Measurements from ENCODE around the gene TTLL5. TPM values are rescaled to one million over a fixed set of nuclear protein-coding genes. Genes with fewer than 3 reads are reported as not detected.

The TTLL5 gene
- total RNA-seq, 1 experiment from 2014 or later, result 35.7 TPM

- Mint-ChIP-seq H3K36me3 (ENCODE audit: insufficient read depth in 1 of 3, low read depth in 3 of 3) (peaks cover 0 to 6% (median 4%) of the 10 kb centered on the region in 3 experiments; a peak in 4 of 7 replicates), H3K4me1 (no peaks in the 10 kb centered on the region), H3K27me3 (ENCODE audit: low read depth) (no peaks in the 10 kb centered on the region), H3K4me3 (no peak overlapping the region), H3K27ac (no peak overlapping the region), H3K9me3 (no peaks in the 10 kb centered on the region)
- H2BK5ac ChIP-seq (ENCODE audit: insufficient read length, low read length), result no peak overlapping the region
- no peaks in the 10 kb centered on the region for H3K79me1 ChIP-seq (ENCODE audit: insufficient read depth, low read depth, low read length, poor library complexity, severe bottlenecking)
- no peak overlapping the region for H2BK20ac ChIP-seq (ENCODE audit: low read depth, low read length, poor library complexity, severe bottlenecking)
- H2AK5ac ChIP-seq (ENCODE audit: insufficient read length, low read length), result no peak overlapping the region
- H3K27me3 ChIP-seq (ENCODE audit: insufficient read depth, low read length), result no peaks in the 10 kb centered on the region
- H2AFZ ChIP-seq (ENCODE audit: low read length), result no peak overlapping the region
- H4K20me1 ChIP-seq (ENCODE audit: control insufficient read depth, insufficient read depth, insufficient read length), result no peaks in the 10 kb centered on the region
- H4K91ac ChIP-seq (ENCODE audit: insufficient read length, low read depth, low read length), result no peak overlapping the region
- H3K79me2 ChIP-seq (ENCODE audit: insufficient read depth, low read length), result no peaks in the 10 kb centered on the region
- H3K27ac ChIP-seq (ENCODE audit: insufficient read length, low read depth, low read length), result no peak overlapping the region
- no CpG with 5 or more reads among the region's 4 CpGs for WGBS (ENCODE audit: extremely low coverage, insufficient read length, low lambda C conversion rate)
- no peak overlapping the region for H3K4me2 ChIP-seq (ENCODE audit: insufficient read depth, insufficient read length, low read length)
- H3K4me1 ChIP-seq (ENCODE audit: insufficient read depth, low read length), result no peaks in the 10 kb centered on the region
- H2BK12ac ChIP-seq (ENCODE audit: insufficient read length, low read depth, low read length), result no peak overlapping the region
- no peaks in the 10 kb centered on the region for H3K9me3 ChIP-seq (ENCODE audit: control insufficient read depth, low read depth, low read length)
- H3K14ac ChIP-seq (ENCODE audit: insufficient read depth, low read length), result no peak overlapping the region
- no peak overlapping the region for H4K8ac ChIP-seq (replicated peaks; ENCODE audit: insufficient read length, low read depth, low read length)
- H2BK120ac ChIP-seq (ENCODE audit: low read depth, low read length, poor library complexity, severe bottlenecking), result no peak overlapping the region
- no peak overlapping the region for H3K9ac ChIP-seq (ENCODE audit: extremely low read depth, insufficient read length, low read length)
- TF ChIP-seq CTCF (conservative IDR thresholded peaks at IDR 0.05), result no peak
- no peak for DNase-seq
- no peaks in the 10 kb centered on the region for H3K23me2 ChIP-seq (ENCODE audit: insufficient read length, low read depth, low read length, poor library complexity, severe bottlenecking)
- no peak overlapping the region for H2BK15ac ChIP-seq (ENCODE audit: low read depth, low read length)
- H3T11ph ChIP-seq (ENCODE audit: low read length), result no peak overlapping the region
- H3K18ac ChIP-seq (ENCODE audit: insufficient read length, low read depth, low read length), result no peak overlapping the region
- no peak overlapping the region for H3K4ac ChIP-seq (ENCODE audit: low read depth, low read length)
- H3K23ac ChIP-seq (ENCODE audit: insufficient read length, low read depth, low read length), result no peak overlapping the region
- H4K5ac ChIP-seq (ENCODE audit: insufficient read length, low read depth, low read length), result no peak overlapping the region
- no peak overlapping the region for H3K56ac ChIP-seq (ENCODE audit: insufficient read length, low read depth, low read length)
These were observed 103.0 kb downstream of the TTLL5 start for GRCh38 chr14:75764020-75764419.
